H1 (cell line): ENCODE measurements around the gene F10.

ENCODE experiments used
- BACH1 ChIP-seq: IDR thresholded peaks from 2 replicates; pipeline ENCODE4 v1.6.1; 2012; ENCODE audit warnings: low read length, improper control_type of control experiment
- CBX8 ChIP-seq: fragments of 300-800, 300-1000 bp; sonication (generic); IDR thresholded peaks from 2 replicates; pipeline ENCODE4 v1.7.1; 2016; ENCODE audit warnings: low read depth, low read length, borderline replicate concordance
- CHD1 ChIP-seq: IDR thresholded peaks from 2 replicates; pipeline ENCODE4 v1.6.1; 2012; ENCODE audit warnings: low read depth, low read length, improper control_type of control experiment
- CHD2 ChIP-seq: IDR thresholded peaks from 2 replicates; pipeline ENCODE4 v1.6.1; 2012; ENCODE audit warnings: low read length, improper control_type of control experiment
- CTCF ChIP-seq, 3 experiments: IDR thresholded peaks; 1 replicate in 2 of 3; 2 replicates in 1 of 3; pipeline versions ENCODE4 v1.5.1 to v1.6.1; 2011; ENCODE audit warnings: low read length in 3 of 3, mild to moderate bottlenecking in 3 of 3, inconsistent platforms in 2 of 3, low read depth in 1 of 3, moderate library complexity in 1 of 3; ENCODE audit not compliant: insufficient read depth in 1 of 3; ENCODE audit errors: control extremely low read depth in 1 of 3
- MAFK ChIP-seq: IDR thresholded peaks from 2 replicates; pipeline ENCODE4 v1.6.1; 2012; ENCODE audit warnings: low read depth, mild to moderate bottlenecking, improper control_type of control experiment, low read length
- MAX ChIP-seq: IDR thresholded peaks from 2 replicates; pipeline ENCODE4 v1.6.1; 2012; ENCODE audit warnings: inconsistent platforms

- no peak for TF ChIP-seq BACH1
- TF ChIP-seq CHD1, result no peak
- TF ChIP-seq MAFK, result no peak
- TF ChIP-seq MAX, result no peak
- TF ChIP-seq CHD2, result no peak
- no peak for TF ChIP-seq CTCF (IDR thresholded peaks at IDR 0.05; ENCODE audit: control extremely low read depth in 1 of 3, insufficient read depth in 1 of 3, low read depth in 1 of 3, low read length in 3 of 3)
- TF ChIP-seq CBX8, result no peak
These were observed 40.4 kb downstream of the F10 start for GRCh38 chr13:113162783-113163685.
